ENCODE data around the gene P2RX3.

Gene P2RX3

GRCh38 chr11:57368106-57368844 lies 30.1 kb downstream of the P2RX3 start:
- no peak overlapping the region for H3K9ac ChIP-seq (ENCODE audit: low read length)
- H3K36me3 ChIP-seq (ENCODE audit: control insufficient read depth, low read depth, low read length) = no peaks in the 10 kb centered on the region
- no peak overlapping the region for H3K4me3 ChIP-seq (ENCODE audit: low read length)
- H3K9me3 ChIP-seq (ENCODE audit: control insufficient read depth, low read depth, low read length) = no peaks in the 10 kb centered on the region
- H3K27ac ChIP-seq (ENCODE audit: low read length) = no peak overlapping the region
- H3K27me3 ChIP-seq (ENCODE audit: control insufficient read depth, insufficient read depth, low read length) = no peaks in the 10 kb centered on the region
- peaks cover 17% of the 10 kb centered on the region for H3K4me1 ChIP-seq (ENCODE audit: control insufficient read depth, low read depth, low read length)

- Histone ChIP-seq H3K9ac (ENCODE audit: low read length) (no peak overlapping the region), H3K9me3 (ENCODE audit: control insufficient read depth, low read depth, low read length) (no peaks in the 10 kb centered on the region)
Measured at GRCh38 chr11:57368845-57369232, 30.7 kb downstream of the P2RX3 start.

GRCh38 chr11:57370251-57370650 lies 32.1 kb downstream of the P2RX3 start:
- H3K27ac ChIP-seq (ENCODE audit: low read length) = no peak overlapping the region
- no peaks in the 10 kb centered on the region for H3K27me3 ChIP-seq (ENCODE audit: control insufficient read depth, insufficient read depth, low read length)
- H3K4me1 ChIP-seq (ENCODE audit: control insufficient read depth, low read depth, low read length) = peaks cover 12% of the 10 kb centered on the region
- no peak overlapping the region for H3K4me3 ChIP-seq (ENCODE audit: low read length)
- H3K9me3 ChIP-seq (ENCODE audit: control insufficient read depth, low read depth, low read length) = no peaks in the 10 kb centered on the region
- H3K36me3 ChIP-seq (ENCODE audit: control insufficient read depth, low read depth, low read length) = no peaks in the 10 kb centered on the region
- no peak overlapping the region for H3K9ac ChIP-seq (ENCODE audit: low read length)

More at GRCh38 chr11:57368845-57369232, 30.7 kb downstream of the P2RX3 start:
- Histone ChIP-seq H3K36me3 (ENCODE audit: control insufficient read depth, low read depth, low read length) (no peaks in the 10 kb centered on the region), H3K4me1 (ENCODE audit: control insufficient read depth, low read depth, low read length) (peaks cover 17% of the 10 kb centered on the region), H3K4me3 (ENCODE audit: low read length) (no peak overlapping the region), H3K27ac (ENCODE audit: low read length) (no peak overlapping the region), H3K27me3 (ENCODE audit: control insufficient read depth, insufficient read depth, low read length) (no peaks in the 10 kb centered on the region)

- H3K27me3 ChIP-seq (ENCODE audit: control insufficient read depth, insufficient read depth, low read length) = no peaks in the 10 kb centered on the region
- H3K36me3 ChIP-seq (ENCODE audit: control insufficient read depth, low read depth, low read length) = no peaks in the 10 kb centered on the region
- H3K9me3 ChIP-seq (ENCODE audit: control insufficient read depth, low read depth, low read length) = no peaks in the 10 kb centered on the region
- H3K4me3 ChIP-seq (ENCODE audit: low read length) = no peak overlapping the region
- H3K27ac ChIP-seq (ENCODE audit: low read length) = no peak overlapping the region
- peaks cover 5% of the 10 kb centered on the region for H3K4me1 ChIP-seq (ENCODE audit: control insufficient read depth, low read depth, low read length)
- H3K9ac ChIP-seq (ENCODE audit: low read length) = no peak overlapping the region
Measured at GRCh38 chr11:57370941-57371340, 32.8 kb downstream of the P2RX3 start.

DNA sequence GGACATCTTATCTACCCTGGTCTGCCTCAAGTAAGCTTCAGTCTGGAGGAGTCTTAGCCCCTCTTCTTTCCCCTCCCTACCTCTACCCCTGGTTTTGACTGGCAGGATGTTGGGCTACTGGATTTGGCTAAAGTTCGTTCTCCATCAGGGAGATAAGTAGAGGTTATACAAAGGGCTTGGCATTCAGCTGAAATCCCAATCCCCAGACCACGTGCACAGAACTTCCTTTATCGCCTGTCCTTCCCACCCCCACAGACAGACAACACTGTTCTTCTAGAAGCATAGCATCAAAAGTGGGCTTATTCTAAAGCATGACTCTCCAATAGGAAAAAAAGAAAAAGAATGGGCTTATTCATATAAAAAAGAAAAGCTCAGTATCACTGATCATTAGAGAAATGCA lies 35.0 kb downstream of the P2RX3 start:
- no peak overlapping the region for H3K27ac ChIP-seq (ENCODE audit: low read length)
- peaks cover 5% of the 10 kb centered on the region for H3K27me3 ChIP-seq (ENCODE audit: control insufficient read depth, insufficient read depth, low read length)
- H3K9ac ChIP-seq (ENCODE audit: low read length) = no peak overlapping the region
- no peaks in the 10 kb centered on the region for H3K9me3 ChIP-seq (ENCODE audit: control insufficient read depth, low read depth, low read length)
- no peaks in the 10 kb centered on the region for H3K36me3 ChIP-seq (ENCODE audit: control insufficient read depth, low read depth, low read length)
- no peaks in the 10 kb centered on the region for H3K4me1 ChIP-seq (ENCODE audit: control insufficient read depth, low read depth, low read length)
- H3K4me3 ChIP-seq (ENCODE audit: low read length) = no peak overlapping the region

DNA sequence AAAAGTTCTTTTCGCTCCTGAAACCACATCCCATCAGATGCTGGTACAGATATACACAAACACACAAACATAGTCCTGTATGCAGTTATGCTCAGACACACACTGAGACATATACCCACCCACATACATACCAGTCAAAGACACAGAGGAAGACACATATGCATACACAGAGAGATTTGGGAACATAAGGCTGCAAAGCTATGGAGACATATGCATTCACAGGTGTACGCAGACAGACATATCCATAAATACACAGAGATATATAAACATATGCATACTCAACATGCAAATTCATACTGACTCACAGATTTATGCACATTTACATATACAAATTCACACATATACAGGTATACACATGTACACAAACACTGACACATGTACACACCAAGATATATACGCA lies 36.8 kb downstream of the P2RX3 start:
- Histone ChIP-seq H3K9me3 (ENCODE audit: control insufficient read depth, low read depth, low read length) (no peaks in the 10 kb centered on the region), H3K4me3 (ENCODE audit: low read length) (no peak overlapping the region), H3K36me3 (ENCODE audit: control insufficient read depth, low read depth, low read length) (no peaks in the 10 kb centered on the region), H3K27ac (ENCODE audit: low read length) (no peak overlapping the region), H3K9ac (ENCODE audit: low read length) (no peak overlapping the region), H3K4me1 (ENCODE audit: control insufficient read depth, low read depth, low read length) (no peaks in the 10 kb centered on the region), H3K27me3 (ENCODE audit: control insufficient read depth, insufficient read depth, low read length) (peaks cover 5% of the 10 kb centered on the region)

GRCh38 chr11:57375490-57375889 lies 37.3 kb downstream of the P2RX3 start:
- Histone ChIP-seq H3K9ac (ENCODE audit: low read length) (no peak overlapping the region), H3K27ac (ENCODE audit: low read length) (no peak overlapping the region), H3K4me1 (ENCODE audit: control insufficient read depth, low read depth, low read length) (no peaks in the 10 kb centered on the region), H3K27me3 (ENCODE audit: control insufficient read depth, insufficient read depth, low read length) (peaks cover 5% of the 10 kb centered on the region), H3K4me3 (ENCODE audit: low read length) (no peak overlapping the region), H3K36me3 (ENCODE audit: control insufficient read depth, low read depth, low read length) (no peaks in the 10 kb centered on the region), H3K9me3 (ENCODE audit: control insufficient read depth, low read depth, low read length) (no peaks in the 10 kb centered on the region)

- Histone ChIP-seq H3K4me3 (ENCODE audit: low read length) (no peak overlapping the region), H3K9me3 (ENCODE audit: control insufficient read depth, low read depth, low read length) (no peaks in the 10 kb centered on the region), H3K27me3 (ENCODE audit: control insufficient read depth, insufficient read depth, low read length) (peaks cover 5% of the 10 kb centered on the region), H3K36me3 (ENCODE audit: control insufficient read depth, low read depth, low read length) (no peaks in the 10 kb centered on the region), H3K9ac (ENCODE audit: low read length) (no peak overlapping the region), H3K27ac (ENCODE audit: low read length) (no peak overlapping the region), H3K4me1 (ENCODE audit: control insufficient read depth, low read depth, low read length) (no peaks in the 10 kb centered on the region)
Measured at GRCh38 chr11:57376095-57377090, 38.2 kb downstream of the P2RX3 start.

- H3K9ac ChIP-seq (ENCODE audit: low read length) = no peak overlapping the region
- no peaks in the 10 kb centered on the region for H3K36me3 ChIP-seq (ENCODE audit: control insufficient read depth, low read depth, low read length)
- H3K27me3 ChIP-seq (ENCODE audit: control insufficient read depth, insufficient read depth, low read length) = peaks cover 5% of the 10 kb centered on the region
- no peak overlapping the region for H3K4me3 ChIP-seq (ENCODE audit: low read length)
- H3K4me1 ChIP-seq (ENCODE audit: control insufficient read depth, low read depth, low read length) = no peaks in the 10 kb centered on the region
- H3K27ac ChIP-seq (ENCODE audit: low read length) = no peak overlapping the region
- no peaks in the 10 kb centered on the region for H3K9me3 ChIP-seq (ENCODE audit: control insufficient read depth, low read depth, low read length)
Measured at GRCh38 chr11:57377107-57377506, 39.0 kb downstream of the P2RX3 start.

- H3K27ac ChIP-seq (ENCODE audit: low read length) = no peak overlapping the region
- H3K9ac ChIP-seq (ENCODE audit: low read length) = no peak overlapping the region
- no peaks in the 10 kb centered on the region for H3K36me3 ChIP-seq (ENCODE audit: control insufficient read depth, low read depth, low read length)
- H3K4me1 ChIP-seq (ENCODE audit: control insufficient read depth, low read depth, low read length) = no peaks in the 10 kb centered on the region
- no peaks in the 10 kb centered on the region for H3K9me3 ChIP-seq (ENCODE audit: control insufficient read depth, low read depth, low read length)
- H3K4me3 ChIP-seq (ENCODE audit: low read length) = no peak overlapping the region
- H3K27me3 ChIP-seq (ENCODE audit: control insufficient read depth, insufficient read depth, low read length) = peaks cover 5% of the 10 kb centered on the region
Measured at GRCh38 chr11:57378186-57378585, 40.0 kb downstream of the P2RX3 start.

GRCh38 chr11:57379732-57380131 lies 41.6 kb downstream of the P2RX3 start:
- no peaks in the 10 kb centered on the region for H3K4me1 ChIP-seq (ENCODE audit: control insufficient read depth, low read depth, low read length)
- H3K36me3 ChIP-seq (ENCODE audit: control insufficient read depth, low read depth, low read length) = no peaks in the 10 kb centered on the region
- H3K4me3 ChIP-seq (ENCODE audit: low read length) = no peak overlapping the region
- H3K27me3 ChIP-seq (ENCODE audit: control insufficient read depth, insufficient read depth, low read length) = peaks cover 5% of the 10 kb centered on the region
- no peaks in the 10 kb centered on the region for H3K9me3 ChIP-seq (ENCODE audit: control insufficient read depth, low read depth, low read length)
- H3K27ac ChIP-seq (ENCODE audit: low read length) = no peak overlapping the region
- H3K9ac ChIP-seq (ENCODE audit: low read length) = no peak overlapping the region

All from iPS-18a (cell line).